HepG2 (cell line): ENCODE measurements around the gene PDE5A. TPM values are rescaled to one million over a fixed set of nuclear protein-coding genes. Genes with fewer than 3 reads are reported as not detected.

ENCODE experiments used
- ATAC-seq: fragments of 200-7000 bp; cut with Tn5 transposase; 3 replicates; pipeline ENCODE4 v1.9.1; 2020; ENCODE audit warnings: mild to moderate bottlenecking, moderate library complexity
- BruUV-seq: library from RNA; stranded (reverse); fragments of 400-500 nt; replicated peaks from 2 replicates; lab custom pipeline; 2021; lab: Mats Ljungman, UMichigan
- CTCF ChIA-PET: fragments of 300-600 bp; formaldehyde crosslinking; extraction: SDS; loops from one replicate; lab custom pipeline; 2021; ENCODE audit warnings: low total read pairs, inconsistent platforms, low intra/inter-chr PET ratio; lab: Yijun Ruan, JAX
- POLR2A ChIA-PET: fragments of 350-600 bp; sonication (Branson Sonifier 250); formaldehyde crosslinking; loops from one replicate; lab custom pipeline; 2020; ENCODE audit warnings: antibody characterized with exemption, inconsistent platforms; lab: Yijun Ruan, JAX
- DNase-seq: peaks from one replicate; pipeline ENCODE4 v3.0.0-alpha.2; 2015; ENCODE audit warnings: low spot score
- FAIRE-seq: peaks from 3 replicates; lab custom pipeline; 2011; peaks lifted over from hg19 to GRCh38; lab: Jason Lieb, UNC
- H2AFZ ChIP-seq: one replicate; pipeline ENCODE4 v1.6.1; 2011; ENCODE audit warnings: low read length, inconsistent platforms
- H3K27ac ChIP-seq: fragments of 300-600 bp; 3 replicates; pipeline ENCODE4 v1.8.0; 2011; ENCODE audit warnings: mixed run types, mild to moderate bottlenecking, mixed read lengths, low read length, inconsistent platforms; ENCODE audit not compliant: insufficient read depth; ENCODE audit errors: extremely low read length
- H3K27me3 ChIP-seq, 2 experiments: fragments of 200-600 bp in 1 of 2; 2 replicates in 1 of 2; 3 replicates in 1 of 2; pipeline versions ENCODE4 v1.6.0 to v1.8.0; 2011; ENCODE audit warnings: low read length in 2 of 2, mild to moderate bottlenecking in 2 of 2, moderate library complexity in 2 of 2, inconsistent platforms in 1 of 2; ENCODE audit not compliant: insufficient read depth in 2 of 2, control insufficient read depth in 1 of 2
- H3K36me3 ChIP-seq, 2 experiments: fragments of 200-600 bp in 1 of 2; replicated peaks in 1 of 2; 2 replicates in 1 of 2; 3 replicates in 1 of 2; pipeline versions ENCODE4 v1.5.1 to v1.8.0; 2011; ENCODE audit warnings: low read length in 2 of 2, inconsistent platforms in 1 of 2; ENCODE audit not compliant: insufficient read depth in 2 of 2, control insufficient read depth in 1 of 2
- H3K4me1 ChIP-seq: 2 replicates; pipeline ENCODE4 v1.5.1; 2012; ENCODE audit warnings: low read length, inconsistent platforms; ENCODE audit not compliant: insufficient read depth
- H3K4me2 ChIP-seq: 2 replicates; pipeline ENCODE4 v1.6.0; 2011; ENCODE audit warnings: low read depth, low read length, inconsistent platforms
- H3K4me3 ChIP-seq, 3 experiments: fragments of 200-600 bp in 1 of 3; sonication (generic), shearing (Covaris generic) in 1 of 3; replicated peaks in 1 of 3; 2 replicates each; pipeline ENCODE4 v1.5.1; 2011 to 2016; ENCODE audit warnings: low read length in 3 of 3, inconsistent platforms in 2 of 3, low read depth in 2 of 3, mild to moderate bottlenecking in 2 of 3, control low read depth in 1 of 3, mixed read lengths in 1 of 3; ENCODE audit not compliant: insufficient read depth in 1 of 3
- H3K79me2 ChIP-seq: one replicate; pipeline ENCODE4 v1.6.1; 2011; ENCODE audit warnings: low read length, inconsistent platforms; ENCODE audit not compliant: insufficient read depth
- H3K9ac ChIP-seq: 2 replicates; pipeline ENCODE4 v1.6.0; 2011; ENCODE audit warnings: mild to moderate bottlenecking, low read depth, low read length, inconsistent platforms; ENCODE audit not compliant: insufficient read depth
- H3K9me3 ChIP-seq: 2 replicates; pipeline ENCODE4 v1.5.1; 2012; ENCODE audit warnings: mild to moderate bottlenecking, low read length
- H4K20me1 ChIP-seq: 2 replicates; pipeline ENCODE4 v1.6.0; 2011; ENCODE audit warnings: inconsistent platforms, mild to moderate bottlenecking, low read length, moderate library complexity; ENCODE audit not compliant: insufficient read depth
- ARID3A ChIP-seq: IDR thresholded peaks from 2 replicates; pipeline ENCODE4 v1.6.1; 2012; ENCODE audit warnings: low read depth, low read length, improper control_type of control experiment
- CREB3 ChIP-seq: sonication (generic); formaldehyde crosslinking; IDR thresholded peaks from 2 replicates; pipeline ENCODE4 v1.5.0; 2020; ENCODE audit warnings: missing genetic modification reagents
- CREM ChIP-seq, 2 experiments: sonication (generic) in 1 of 2; formaldehyde crosslinking in 1 of 2; IDR thresholded peaks; 2 replicates each; pipeline versions ENCODE4 v1.4.0 to v1.6.1; 2016 to 2020; ENCODE audit warnings: antibody characterized with exemption in 1 of 2, mild to moderate bottlenecking in 1 of 2, missing genetic modification reagents in 1 of 2
- FOXA3 ChIP-seq: IDR thresholded peaks from 2 replicates; pipeline ENCODE4 v1.6.1; 2016; ENCODE audit warnings: missing genetic modification reagents, missing compliant biosample characterization
- GATAD2A ChIP-seq: IDR thresholded peaks from 2 replicates; pipeline ENCODE4 v1.6.1; 2016
- HNF4A ChIP-seq: sonication (generic); formaldehyde crosslinking; IDR thresholded peaks from 2 replicates; pipeline ENCODE4 v1.4.0; 2020; ENCODE audit warnings: missing genetic modification reagents
- ISL2 ChIP-seq: sonication (generic); formaldehyde crosslinking; IDR thresholded peaks from 2 replicates; pipeline ENCODE4 v1.5.0; 2020; ENCODE audit warnings: missing genetic modification reagents
- KAT8 ChIP-seq: IDR thresholded peaks from 2 replicates; pipeline ENCODE4 v1.6.1; 2016; ENCODE audit warnings: missing genetic modification reagents, missing compliant biosample characterization
- NR2F6 ChIP-seq, 2 experiments: IDR thresholded peaks; 2 replicates each; pipeline ENCODE4 v1.6.1; 2016; ENCODE audit warnings: antibody characterized with exemption in 1 of 2, mild to moderate bottlenecking in 1 of 2
- RAD51 ChIP-seq: fragments of 450-650 bp; IDR thresholded peaks from 2 replicates; pipeline ENCODE4 v1.6.1; 2016; ENCODE audit warnings: borderline replicate concordance
- SAFB2 ChIP-seq: sonication (generic); formaldehyde crosslinking; IDR thresholded peaks from 2 replicates; pipeline ENCODE4 v1.5.1; 2020; ENCODE audit warnings: missing genetic modification reagents, low read depth, mild to moderate bottlenecking, borderline replicate concordance
- SOX13 ChIP-seq, 3 experiments: fragments of 450-650 bp in 1 of 3; sonication (generic) in 1 of 3; formaldehyde crosslinking in 1 of 3; IDR thresholded peaks in 2 of 3; conservative IDR thresholded peaks in 1 of 3; 2 replicates each; pipeline versions ENCODE4 v1.5.0 to v1.6.1; 2016 to 2020; ENCODE audit warnings: antibody characterized with exemption in 1 of 3, mild to moderate bottlenecking in 1 of 3, missing compliant biosample characterization in 1 of 3, missing genetic modification reagents in 1 of 3, moderate library complexity in 1 of 3
- SOX5 ChIP-seq: IDR thresholded peaks from 2 replicates; pipeline ENCODE4 v1.6.1; 2016; ENCODE audit warnings: borderline replicate concordance
- TCF7L2 ChIP-seq: IDR thresholded peaks from 2 replicates; pipeline ENCODE4 v1.6.1; 2011; ENCODE audit warnings: mild to moderate bottlenecking, low read depth, low read length, moderate library complexity
- ZBTB25 ChIP-seq: IDR thresholded peaks from 2 replicates; pipeline ENCODE4 v1.6.1; 2018; ENCODE audit warnings: missing genetic modification reagents
- ZNF317 ChIP-seq: sonication (generic); formaldehyde crosslinking; IDR thresholded peaks from 2 replicates; pipeline ENCODE4 v1.5.0; 2020; ENCODE audit warnings: mild to moderate bottlenecking, missing genetic modification reagents
- ZNF431 ChIP-seq: sonication (generic); formaldehyde crosslinking; IDR thresholded peaks from 2 replicates; pipeline ENCODE4 v1.9.0; 2022; ENCODE audit warnings: missing genetic modification reagents, low read depth, mild to moderate bottlenecking, borderline replicate concordance
- ZNF670 ChIP-seq: sonication (generic); formaldehyde crosslinking; IDR thresholded peaks from 2 replicates; pipeline ENCODE4 v1.8.0; 2022; ENCODE audit warnings: mild to moderate bottlenecking, missing genetic modification reagents, borderline replicate concordance
- ZSCAN25 ChIP-seq: sonication (generic); formaldehyde crosslinking; IDR thresholded peaks from 2 replicates; pipeline ENCODE4 v1.8.0; 2022; ENCODE audit warnings: mild to moderate bottlenecking, missing genetic modification reagents
- WGBS: methylation state at CpG from one replicate; pipeline ENCODE4 v1.1.6; 2017; ENCODE audit warnings: low lambda C conversion rate; 5-methylcytosine and 5-hydroxymethylcytosine counted together
- in situ Hi-C: cut with HindIII; loops from 2 replicates; pipeline ENCODE4 v1.10.0; 2017; ENCODE audit warnings: low pct_unique_long_range_greater_than_20kb; ENCODE audit not compliant: extremely low pct_ligation_motif_present
- intact Hi-C: fragments of 100-400 bp; cut with micrococcal nuclease; formaldehyde crosslinking; loops from one replicate; pipeline ENCODE4 v1.10.0; 2022; ENCODE audit not compliant: unreplicated experiment
- polyA plus RNA-seq, 8 experiments: library from polyadenylated mRNA; depleted of rRNA in 3 of 8; stranded (reverse) in 7 of 8; unstranded in 1 of 8; fragments of >200 nt; fragmentation: Illumina TruSeq in 4 of 8; extraction: Trizol in 4 of 8; gene quantifications; 2 replicates each; pipeline versions ENCODE4 v1.2.1 to v1.2.3, GENCODE V29; 2011 to 2016; ENCODE audit warnings: low read depth in 4 of 8, missing spikeins in 1 of 8, mixed read lengths in 1 of 8; ENCODE audit not compliant: insufficient read depth in 1 of 8
- total RNA-seq, 5 experiments: library from RNA; depleted of rRNA; stranded (reverse); fragments of >200 nt; fragmentation: Illumina TruSeq; extraction: Trizol; gene quantifications; 2 replicates each; pipeline ENCODE4 v1.2.3, GENCODE V29; 2016; ENCODE audit warnings: low read depth in 1 of 5

Gene PDE5A
- total and polyA plus RNA-seq, 2 of the 13 experiments (the other 11 are each of a cell fraction or from before 2014, with no cell fraction given), result 0.22 to 0.44 TPM

- peaks cover 57% of the 10 kb centered on the region for H3K4me1 ChIP-seq
- peak; percentile 45 for ATAC-seq
- peaks cover 3 to 13% of the 10 kb centered on the region in 2 experiments; a peak in 2 of 5 replicates for H3K36me3 ChIP-seq
- CTCF ChIA-PET, result no interaction called here
- H3K27ac ChIP-seq, result peak overlapping the region; percentile 72
- no TSS peak for BruUV-seq
- WGBS, result 12% methylated on average over 1 of the region's 1 CpG
- DNase-seq, result peak; percentile 67
- peak overlapping the region; percentile 14 for H3K4me2 ChIP-seq
- POLR2A ChIA-PET, result interaction anchor here (1.1 kb wide), 1 partner anchor 204 kb away, joined by 3 read pairs; a partner anchor contains a TSS
- H3K9ac ChIP-seq, result no peak overlapping the region; the same call in 1 of the 2 replicates
- no peak overlapping the region for H2AFZ ChIP-seq
- intact Hi-C loops, result loop anchor here (1.0 kb wide), 1 partner anchor 41 kb away; no protein-coding TSS in a partner anchor
- H3K27me3 ChIP-seq, result no peaks in the 10 kb centered on the region
- no peaks in the 10 kb centered on the region for H3K79me2 ChIP-seq
- no peak overlapping the region; a peak in 1 of 6 replicates for H3K4me3 ChIP-seq
- peak; percentile 28 for FAIRE-seq
- H4K20me1 ChIP-seq, result no peaks in the 10 kb centered on the region
- no peaks in the 10 kb centered on the region for H3K9me3 ChIP-seq
- in situ Hi-C loops, result no loop called here
- TF ChIP-seq NR2F6 (IDR thresholded peaks at IDR 0.05), result no peak; the same call in 1 of the 2 replicates
- TF ChIP-seq NR2F6 (CRISPR knock-in tag; IDR thresholded peaks at IDR 0.05), result no peak
- TF ChIP-seq ZBTB25 (CRISPR knock-in tag), result no peak
- peak; percentile 38; the same call in 1 of the 2 replicates for TF ChIP-seq FOXA3 (CRISPR knock-in tag)
- no peak for TF ChIP-seq ZNF670 (CRISPR knock-in tag)
- no peak for TF ChIP-seq ZNF317 (CRISPR knock-in tag)
- no peak for TF ChIP-seq SAFB2 (CRISPR knock-in tag)
- TF ChIP-seq HNF4A, result peak; percentile 57
- no peak; the same call in 1 of the 2 replicates for TF ChIP-seq SOX13 (IDR thresholded peaks at IDR 0.05)
- TF ChIP-seq SOX13 (CRISPR knock-in tag; conservative IDR thresholded peaks at IDR 0.05 in 1 of 2, IDR thresholded peaks at IDR 0.05 in 1 of 2), result peak in 1 of 2 experiments; percentile 88; a peak in 2 of 4 replicates
- peak; percentile 20; the same call in 1 of the 2 replicates for TF ChIP-seq KAT8 (CRISPR knock-in tag)
- TF ChIP-seq GATAD2A (CRISPR knock-in tag), result peak; percentile 42; the same call in 1 of the 2 replicates
- no peak for TF ChIP-seq RAD51
- peak; percentile 50; the same call in 1 of the 2 replicates for TF ChIP-seq ARID3A
- peak; percentile 27; the same call in 1 of the 2 replicates for TF ChIP-seq CREM (IDR thresholded peaks at IDR 0.05)
- no peak for TF ChIP-seq CREM (CRISPR knock-in tag; IDR thresholded peaks at IDR 0.05)
- TF ChIP-seq TCF7L2, result 0 out of 2 replicates have a peak, but pooled peaks have one; percentile 51
- TF ChIP-seq ZSCAN25 (CRISPR knock-in tag), result no peak
- TF ChIP-seq SOX5 (CRISPR knock-in tag), result peak; percentile 89
- 0 out of 2 replicates have a peak, but pooled peaks have one; percentile 42 for TF ChIP-seq ISL2 (CRISPR knock-in tag)
- TF ChIP-seq CREB3, result no peak
- no peak for TF ChIP-seq ZNF431 (CRISPR knock-in tag)
Measured at GRCh38 chr4:119504616-119505015, 124.0 kb downstream of the PDE5A start.
